Brain microvascular endothelial cell (primary cell): ENCODE measurements around the gene JDP2.

Source experiments
- DNase-seq: peaks from one replicate; pipeline ENCODE4 v3.0.0-alpha.2; 2020
- H3K27ac ChIP-seq: fragments of 250-450 bp; sonication (Bioruptor Pico); 2 replicates; pipeline ENCODE4 v1.5.1; 2020; ENCODE audit warnings: mild to moderate bottlenecking, moderate library complexity
- H3K27me3 ChIP-seq: fragments of 250-450 bp; sonication (Bioruptor Pico); replicated peaks from 2 replicates; pipeline ENCODE4 v1.5.1; 2020; ENCODE audit warnings: mild to moderate bottlenecking
- H3K36me3 ChIP-seq: fragments of 250-450 bp; sonication (Bioruptor Pico); replicated peaks from 2 replicates; pipeline ENCODE4 v1.5.1; 2020; ENCODE audit warnings: mild to moderate bottlenecking
- H3K4me3 ChIP-seq: 2 replicates; pipeline ENCODE4 v1.5.1; 2011; ENCODE audit warnings: low read depth, mild to moderate bottlenecking, control low read depth, low read length, moderate library complexity
- CTCF ChIP-seq: IDR thresholded peaks from 2 replicates; pipeline ENCODE4 v1.5.1; 2011; ENCODE audit warnings: low read depth, mild to moderate bottlenecking, moderate library complexity, low read length, control low read depth, inconsistent platforms; ENCODE audit errors: missing control alignments
- in situ Hi-C: cut with HindIII; loops from 2 replicates; pipeline ENCODE4 v1.10.0; 2017; ENCODE audit warnings: low sequenced_read_pairs, low pct_ligation_motif_present

Gene JDP2

GRCh38 chr14:75413013-75413412, 14.8 kb upstream of the JDP2 start:
- in situ Hi-C loops, result no loop called here
- no peak for TF ChIP-seq CTCF

DNA sequence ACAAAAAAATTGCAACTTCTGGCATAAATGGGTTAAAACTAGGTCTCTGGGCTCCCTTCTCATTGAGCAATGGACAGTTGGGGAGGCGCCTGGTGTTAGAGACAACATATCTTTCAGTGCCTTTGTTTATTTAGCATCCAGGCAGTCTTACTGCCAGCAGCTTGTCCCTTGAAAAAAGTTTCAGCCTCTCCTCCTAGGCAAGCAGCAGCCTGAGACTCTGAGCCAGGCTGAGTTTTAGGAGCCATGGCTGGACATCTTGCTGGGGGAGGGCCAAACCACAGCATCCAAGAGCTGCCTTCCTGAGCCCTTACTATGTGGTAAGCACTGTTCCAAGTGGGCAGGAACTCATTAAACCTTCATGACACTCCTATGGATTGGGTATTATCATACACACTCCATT, 10.1 kb upstream of the JDP2 start:
- no peak for TF ChIP-seq CTCF
- Histone ChIP-seq H3K27me3 (no peaks in the 10 kb centered on the region), H3K27ac (no peak overlapping the region), H3K4me3 (no peak overlapping the region), H3K36me3 (no peaks in the 10 kb centered on the region)
- in situ Hi-C loops, result no loop called here
- no peak for DNase-seq

More at GRCh38 chr14:75413013-75413412, 14.8 kb upstream of the JDP2 start:
- no peak overlapping the region for H3K27ac ChIP-seq
- no peak for DNase-seq
- H3K36me3 ChIP-seq, result no peaks in the 10 kb centered on the region
- no peaks in the 10 kb centered on the region for H3K27me3 ChIP-seq
- no peak overlapping the region for H3K4me3 ChIP-seq

- no peak for TF ChIP-seq CTCF
- Histone ChIP-seq H3K27me3 (no peaks in the 10 kb centered on the region), H3K36me3 (no peaks in the 10 kb centered on the region), H3K4me3 (no peak overlapping the region), H3K27ac (no peak overlapping the region)
- DNase-seq, result no peak
- in situ Hi-C loops, result no loop called here
Observed at GRCh38 chr14:75418850-75419768, 8.7 kb upstream of the JDP2 start.

DNA sequence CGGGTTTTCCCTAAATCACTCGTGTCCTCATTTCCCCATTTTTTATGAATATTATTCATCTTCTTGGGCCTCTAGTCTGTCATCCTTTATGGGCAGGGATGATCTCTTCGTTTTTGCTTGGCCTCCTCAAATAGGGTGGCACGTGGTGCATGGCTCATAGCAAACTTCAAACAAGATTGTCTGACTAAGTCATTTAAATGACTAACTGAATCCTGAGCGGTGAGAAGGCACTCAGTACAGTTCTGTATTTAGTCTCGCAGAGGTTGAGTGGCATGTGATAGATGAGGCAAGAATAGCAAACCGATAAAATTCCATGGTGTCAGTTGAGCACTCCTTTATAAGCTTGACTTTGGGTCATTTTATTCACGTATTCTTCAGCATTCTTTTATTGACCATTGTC, 5.7 kb upstream of the JDP2 start:
- H3K4me3 ChIP-seq, result no peak overlapping the region
- no peak for TF ChIP-seq CTCF
- no peak overlapping the region for H3K27ac ChIP-seq
- DNase-seq, result peak; percentile 42
- H3K27me3 ChIP-seq, result no peaks in the 10 kb centered on the region
- H3K36me3 ChIP-seq, result no peaks in the 10 kb centered on the region
- in situ Hi-C loops, result no loop called here

- DNase-seq, result no peak
- no peak overlapping the region for H3K4me3 ChIP-seq
- in situ Hi-C loops, result no loop called here
- no peak for TF ChIP-seq CTCF
- H3K36me3 ChIP-seq, result no peaks in the 10 kb centered on the region
- no peak overlapping the region for H3K27ac ChIP-seq
- H3K27me3 ChIP-seq, result no peaks in the 10 kb centered on the region
Observed at GRCh38 chr14:75424496-75424895, 3.3 kb upstream of the JDP2 start.
